GM19455 (cell line): ENCODE results near the gene SNRPD2.
A peak's percentile ranks its signal among the peaks of the same experiment; 100 is the strongest.
"Not testable (repeated sequence)": the region's sequence is repeated elsewhere in the genome, so short reads cannot be mapped to it uniquely, and the experiment has no call there.

Source experiments
- ATAC-seq: cut with Tn5 transposase; IDR thresholded peaks from one replicate; pipeline ENCODE4 v1.9.1; 2021; ENCODE audit not compliant: unreplicated experiment

SNRPD2 gene

DNA sequence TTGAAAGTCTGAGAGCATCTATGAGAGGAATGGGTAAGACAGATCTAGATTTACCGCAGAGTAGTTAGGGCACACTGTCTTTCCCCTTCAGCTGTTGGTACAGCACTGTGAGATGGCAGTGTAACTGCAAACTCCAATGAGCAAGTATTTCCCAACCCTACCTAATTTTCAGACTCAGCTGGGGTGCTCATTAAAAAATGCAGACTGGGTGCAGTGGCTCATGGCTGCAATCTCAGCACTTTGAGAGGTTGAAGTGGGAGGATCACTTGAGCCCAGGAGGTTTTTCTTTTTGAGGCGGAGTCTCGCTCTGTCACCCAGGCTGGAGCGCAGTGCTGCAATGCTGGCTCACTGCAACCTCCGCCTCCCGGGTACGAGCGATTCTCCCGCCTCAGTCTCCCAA is 13.4 kb upstream of the SNRPD2 start:
- ATAC-seq = no peak

DNA sequence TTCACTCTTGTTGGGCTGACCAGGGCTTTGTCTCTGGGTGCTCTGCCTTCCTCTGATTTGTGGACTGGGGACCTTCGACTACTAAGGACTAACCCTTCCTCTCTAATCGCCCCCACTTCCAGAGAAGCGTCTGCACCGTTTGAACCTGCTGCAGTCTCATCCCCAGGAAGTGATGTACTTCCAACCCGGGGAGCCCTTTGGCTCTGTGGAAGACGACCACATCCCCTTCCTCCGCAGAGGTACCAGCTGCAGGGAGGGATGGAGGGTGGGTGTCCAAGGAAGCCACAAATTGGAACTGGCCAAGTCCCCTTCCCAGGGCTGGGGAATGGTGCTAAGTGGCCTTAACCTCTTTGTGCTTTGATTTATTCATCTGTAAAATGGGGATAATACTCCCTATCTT is 9.9 kb upstream of the SNRPD2 start:
- no peak for ATAC-seq

DNA sequence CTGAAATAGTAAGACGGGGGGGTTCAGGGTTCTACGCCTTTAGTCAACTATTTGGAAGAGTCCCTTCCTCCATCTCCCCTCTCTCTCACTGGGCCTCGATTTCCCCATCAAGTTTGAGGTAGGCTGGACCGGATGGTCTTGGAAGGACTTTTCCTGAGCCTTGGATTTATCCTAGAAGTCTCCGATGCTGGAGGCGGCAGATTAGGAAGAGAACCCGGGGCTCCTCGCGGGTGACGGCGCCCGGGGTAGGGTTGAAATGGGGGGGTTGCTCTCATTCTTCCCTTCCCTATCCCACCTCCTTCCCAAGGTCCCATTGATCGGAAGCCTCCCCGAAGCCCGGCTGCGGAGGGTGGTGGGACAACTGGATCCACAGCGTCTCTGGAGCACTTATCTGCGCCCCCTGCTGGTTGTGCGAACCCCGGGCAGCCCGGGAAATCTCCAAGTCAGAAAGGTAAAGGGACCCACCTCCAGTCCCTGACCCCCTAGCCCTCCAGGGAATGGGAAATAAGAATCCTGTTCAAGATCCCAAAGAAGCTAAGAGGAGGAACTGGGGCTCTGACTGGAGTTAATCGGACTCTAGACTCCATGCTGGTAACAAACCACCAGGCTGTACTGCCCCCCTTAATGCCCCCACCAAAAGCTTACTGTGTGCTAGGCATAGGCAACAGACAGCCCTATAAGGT is 1.5 kb upstream of the SNRPD2 start:
- no peak for ATAC-seq

DNA sequence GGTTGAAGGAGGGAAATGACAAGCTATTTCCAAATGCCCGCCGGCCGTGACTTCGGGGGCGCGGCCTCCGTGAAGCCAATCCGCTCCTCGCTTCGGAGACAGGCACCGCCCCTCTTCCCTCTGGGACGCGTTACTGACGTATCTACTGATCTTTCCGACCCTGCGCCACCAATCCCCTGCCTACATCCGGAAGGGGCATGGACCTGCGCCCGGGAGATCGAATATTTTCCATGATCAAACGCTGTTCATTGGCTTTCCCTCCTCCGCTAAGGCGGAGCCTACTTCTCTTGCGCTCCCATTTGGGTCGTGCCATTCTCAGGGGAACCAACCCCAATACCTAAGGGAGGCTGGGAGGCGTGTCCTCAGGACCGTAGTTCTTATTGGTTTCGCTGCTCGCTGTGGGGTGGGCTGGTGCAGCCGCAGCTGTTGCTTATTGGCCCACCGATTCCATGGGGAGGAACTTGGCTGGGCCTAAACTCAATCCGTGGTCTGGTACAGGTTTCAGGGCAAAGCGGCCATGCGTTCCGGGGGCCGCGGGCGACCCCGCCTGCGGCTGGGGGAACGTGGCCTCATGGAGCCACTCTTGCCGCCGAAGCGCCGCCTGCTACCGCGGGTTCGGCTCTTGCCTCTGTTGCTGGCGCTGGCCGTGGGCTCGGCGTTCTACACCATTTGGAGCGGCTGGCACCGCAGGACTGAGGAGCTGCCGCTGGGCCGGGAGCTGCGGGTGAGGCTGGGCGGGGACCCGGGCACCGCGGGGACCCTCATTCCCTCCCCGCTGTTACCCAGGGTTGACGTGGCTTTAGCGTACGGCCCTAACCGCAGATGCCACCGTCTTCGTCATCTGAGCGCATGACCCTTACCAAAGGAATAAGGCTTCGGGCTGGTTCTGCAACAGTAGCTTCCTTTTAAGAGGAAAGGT is 693 bp upstream of the SNRPD2 start, which contains the start of gene QPCTL:
Gene QPCTL (plus strand): TSS at position 480 of the 919 bp plus-strand sequence. CDS start 38 bp downstream, at position 518.
- peak; percentile 82 for ATAC-seq

DNA sequence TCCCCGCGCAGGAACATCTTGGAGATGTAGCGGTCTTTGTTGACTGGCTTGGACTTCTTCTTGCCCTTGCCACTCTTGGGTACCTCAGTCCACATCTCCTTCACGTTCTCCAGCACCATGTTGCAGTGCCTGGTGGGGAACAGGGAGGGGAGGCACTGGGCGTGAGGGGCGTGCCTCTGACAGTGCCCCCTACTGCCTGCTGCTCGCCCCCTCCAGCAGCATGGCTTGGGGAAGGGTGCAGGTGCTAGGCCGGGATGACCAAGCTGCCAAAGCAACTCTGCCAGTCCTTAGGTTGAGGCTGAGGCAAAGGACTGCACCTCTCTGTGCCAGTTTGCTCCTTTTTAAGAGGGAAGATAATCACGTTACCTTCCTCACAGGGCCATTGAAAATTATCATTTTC is 4.2 kb downstream of the SNRPD2 start:
- no peak for ATAC-seq

DNA sequence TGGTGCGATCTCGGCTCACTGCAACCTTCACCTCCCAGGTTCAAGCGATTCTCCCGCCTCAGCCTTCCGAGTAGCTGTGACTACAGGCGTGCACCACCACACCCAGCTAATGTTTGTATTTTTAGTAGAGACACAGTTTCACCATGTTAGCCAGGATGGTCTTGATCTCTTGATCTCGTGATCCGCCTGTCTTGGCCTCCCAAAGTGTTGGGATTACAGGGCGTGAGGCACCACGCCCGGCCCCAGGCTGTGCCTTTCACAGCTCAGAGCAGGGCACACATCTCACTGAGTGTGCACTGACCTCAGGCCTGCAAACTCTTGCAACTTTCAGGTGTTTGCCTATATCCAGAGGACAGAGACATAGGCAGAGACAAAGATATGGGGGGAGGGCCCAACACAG is 6.7 kb downstream of the SNRPD2 start:
- not testable (repeated sequence) for ATAC-seq

DNA sequence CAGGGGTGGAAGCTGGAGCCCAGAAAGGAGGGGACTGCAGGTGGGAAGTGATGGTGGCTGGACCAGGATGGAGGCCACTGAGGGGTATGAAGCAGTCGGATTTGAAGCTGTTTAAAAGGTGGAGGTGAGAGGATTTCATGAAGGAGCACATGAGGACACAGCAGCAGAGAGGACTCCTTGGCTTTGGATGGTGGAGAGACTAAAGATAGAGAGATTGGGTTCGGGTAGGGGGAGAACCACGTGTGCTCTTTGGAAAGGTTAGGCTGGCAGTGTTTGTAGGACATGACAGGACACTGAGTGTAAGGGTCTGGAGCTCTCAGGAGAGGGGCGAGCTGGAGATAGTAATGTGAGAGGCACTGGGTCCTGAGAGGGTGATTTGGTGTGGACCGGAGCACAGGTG is 8.8 kb downstream of the SNRPD2 start:
- ATAC-seq = no peak

DNA sequence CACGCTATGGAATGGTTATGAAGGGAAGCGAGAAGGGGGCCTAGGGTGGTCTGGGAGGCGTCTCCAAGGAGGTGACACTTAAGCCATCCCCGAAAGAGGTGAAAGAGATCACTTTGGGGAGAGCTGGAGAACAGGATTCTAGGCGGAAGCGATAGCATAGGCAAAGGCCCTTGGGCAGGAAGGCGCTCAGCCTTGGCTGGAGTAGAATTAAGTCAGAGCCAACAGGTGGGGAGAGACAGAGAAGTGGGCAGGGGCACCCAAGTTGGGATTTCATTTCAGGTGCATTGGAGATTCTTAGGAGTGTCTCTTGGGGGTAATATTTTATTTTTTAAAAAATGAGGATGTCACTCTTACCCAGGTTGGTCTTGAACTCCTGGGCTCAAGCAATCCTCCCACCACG is 9.6 kb downstream of the SNRPD2 start:
- ATAC-seq = no peak

DNA sequence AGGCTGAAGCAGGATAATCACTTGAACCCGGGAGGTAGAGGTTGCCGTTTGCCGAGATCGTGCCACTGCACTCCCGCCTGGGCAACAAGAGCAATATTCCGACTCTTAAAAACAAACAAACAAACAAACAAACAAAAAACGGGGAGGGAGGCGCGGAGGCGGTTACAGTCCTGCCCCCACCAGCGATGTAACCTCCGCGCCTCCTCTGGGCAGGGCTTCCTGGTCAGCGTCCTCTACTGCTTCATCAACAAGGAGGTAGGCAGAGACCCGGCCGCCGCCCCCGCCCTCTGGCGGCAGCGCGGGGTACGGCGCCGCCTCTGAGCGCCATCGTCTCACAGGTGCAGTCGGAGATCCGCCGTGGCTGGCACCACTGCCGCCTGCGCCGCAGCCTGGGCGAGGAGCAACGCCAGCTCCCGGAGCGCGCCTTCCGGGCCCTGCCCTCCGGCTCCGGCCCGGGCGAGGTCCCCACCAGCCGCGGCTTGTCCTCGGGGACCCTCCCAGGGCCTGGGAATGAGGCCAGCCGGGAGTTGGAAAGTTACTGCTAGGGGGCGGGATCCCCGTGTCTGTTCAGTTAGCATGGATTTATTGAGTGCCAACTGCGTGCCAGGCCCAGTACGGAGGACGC is 10.2 kb downstream of the SNRPD2 start:
- ATAC-seq = peak; percentile 64

DNA sequence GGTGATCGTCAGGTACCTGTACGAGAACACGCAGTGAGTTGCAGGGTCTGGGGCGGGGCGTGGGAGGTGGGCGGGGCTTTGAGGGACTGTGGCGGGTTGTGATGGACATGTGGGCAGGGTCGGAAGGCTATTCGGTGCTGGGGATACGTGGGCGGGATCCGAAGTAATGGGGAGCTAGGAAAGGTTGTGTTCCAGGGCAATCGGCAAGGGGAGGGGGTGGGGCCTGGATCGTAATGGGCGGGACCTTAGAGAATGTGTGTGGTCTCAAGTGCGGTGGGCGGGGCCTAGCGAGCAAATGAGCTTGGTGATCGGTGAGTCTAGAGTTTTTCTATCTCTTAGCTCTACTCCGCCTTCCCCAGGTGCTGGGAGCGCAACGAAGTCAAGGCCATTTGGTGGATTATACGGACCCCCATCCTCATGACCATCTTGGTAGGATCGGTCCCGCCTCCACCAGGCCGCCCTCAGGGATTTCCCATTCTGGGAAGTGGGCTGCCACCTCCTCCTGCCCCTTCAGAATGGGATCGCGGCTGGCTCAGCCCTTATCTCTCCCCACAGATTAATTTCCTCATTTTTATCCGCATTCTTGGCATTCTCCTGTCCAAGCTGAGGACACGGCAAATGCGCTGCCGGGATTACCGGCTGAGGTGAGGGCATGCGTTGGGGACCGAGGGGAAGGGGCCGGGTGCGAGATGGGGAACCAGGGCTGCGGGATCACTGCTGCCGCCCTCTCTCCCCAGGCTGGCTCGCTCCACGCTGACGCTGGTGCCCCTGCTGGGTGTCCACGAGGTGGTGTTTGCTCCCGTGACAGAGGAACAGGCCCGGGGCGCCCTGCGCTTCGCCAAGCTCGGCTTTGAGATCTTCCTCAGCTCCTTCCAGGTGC is 14.2 kb downstream of the SNRPD2 start:
- ATAC-seq = no peak

DNA sequence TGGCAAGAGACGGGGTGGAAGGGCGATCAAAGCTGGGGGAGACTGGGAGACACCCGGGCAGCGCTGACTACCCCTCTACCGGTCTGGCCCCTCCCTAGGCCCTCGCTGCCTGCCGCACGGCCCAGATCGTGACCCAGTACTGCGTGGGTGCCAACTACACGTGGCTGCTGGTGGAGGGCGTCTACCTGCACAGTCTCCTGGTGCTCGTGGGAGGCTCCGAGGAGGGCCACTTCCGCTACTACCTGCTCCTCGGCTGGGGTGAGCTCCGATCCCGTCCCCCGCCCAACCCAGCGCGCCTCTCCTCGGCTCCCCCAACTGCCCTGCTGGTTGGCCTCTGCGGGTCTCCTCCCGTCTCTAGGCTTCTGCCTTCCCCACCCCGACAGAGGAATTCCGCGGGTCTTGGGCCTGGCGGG is 14.9 kb downstream of the SNRPD2 start:
- no peak for ATAC-seq

DNA sequence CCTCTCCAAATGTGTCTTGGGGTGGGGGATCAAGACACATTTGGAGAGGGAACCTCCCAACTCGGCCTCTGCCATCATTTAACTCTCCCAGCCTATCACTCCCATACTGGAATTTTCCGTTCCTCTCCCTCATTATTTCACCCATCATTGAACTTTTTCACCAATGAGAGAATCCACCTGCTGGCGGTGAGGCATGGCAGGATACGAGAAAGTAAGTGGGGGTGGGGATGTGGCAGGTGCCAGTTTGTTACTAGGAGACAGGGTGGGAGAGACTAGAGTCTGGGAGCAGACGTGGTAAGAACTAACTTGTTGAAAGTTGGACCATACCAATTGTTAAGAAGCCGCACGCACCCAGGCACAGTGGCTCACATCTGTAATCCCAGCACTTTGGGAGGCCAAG is 16.8 kb downstream of the SNRPD2 start:
- ATAC-seq = no peak

DNA sequence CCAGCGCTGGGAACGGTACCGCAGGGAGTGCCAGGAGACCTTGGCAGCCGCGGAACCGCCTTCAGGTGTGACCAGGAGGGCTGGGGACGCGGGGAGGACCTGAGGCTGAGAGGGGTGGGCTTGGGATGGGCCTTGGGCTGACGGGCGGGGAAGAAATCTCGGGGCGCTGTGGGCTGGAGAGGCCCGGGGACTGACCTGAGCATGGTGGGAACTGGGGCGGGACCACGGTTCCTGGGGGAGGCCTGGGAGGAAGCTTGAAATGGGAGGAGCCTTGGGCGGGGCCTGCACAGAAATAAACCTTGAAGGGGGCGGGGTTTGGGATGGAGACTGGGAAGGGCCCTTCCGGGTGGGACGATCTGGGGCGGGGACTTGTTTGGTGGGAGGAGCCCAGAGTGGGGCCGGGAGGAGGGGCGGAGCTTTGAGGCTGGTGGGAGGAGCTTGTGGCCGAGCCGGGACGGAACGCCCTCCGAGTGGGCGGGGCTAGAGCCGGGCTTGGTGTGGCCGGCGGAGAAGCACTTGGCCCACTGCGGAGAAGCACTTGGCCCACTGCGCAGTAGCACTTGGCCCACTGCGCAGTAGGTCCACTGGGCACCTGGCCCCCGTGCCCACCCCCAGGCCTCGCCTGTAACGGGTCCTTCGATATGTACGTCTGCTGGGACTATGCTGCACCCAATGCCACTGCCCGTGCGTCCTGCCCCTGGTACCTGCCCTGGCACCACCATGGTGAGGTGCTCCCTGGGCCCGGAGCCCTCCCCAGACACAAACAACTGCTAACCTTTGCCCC is 20.9 kb downstream of the SNRPD2 start:
- peak; percentile 42 for ATAC-seq

DNA sequence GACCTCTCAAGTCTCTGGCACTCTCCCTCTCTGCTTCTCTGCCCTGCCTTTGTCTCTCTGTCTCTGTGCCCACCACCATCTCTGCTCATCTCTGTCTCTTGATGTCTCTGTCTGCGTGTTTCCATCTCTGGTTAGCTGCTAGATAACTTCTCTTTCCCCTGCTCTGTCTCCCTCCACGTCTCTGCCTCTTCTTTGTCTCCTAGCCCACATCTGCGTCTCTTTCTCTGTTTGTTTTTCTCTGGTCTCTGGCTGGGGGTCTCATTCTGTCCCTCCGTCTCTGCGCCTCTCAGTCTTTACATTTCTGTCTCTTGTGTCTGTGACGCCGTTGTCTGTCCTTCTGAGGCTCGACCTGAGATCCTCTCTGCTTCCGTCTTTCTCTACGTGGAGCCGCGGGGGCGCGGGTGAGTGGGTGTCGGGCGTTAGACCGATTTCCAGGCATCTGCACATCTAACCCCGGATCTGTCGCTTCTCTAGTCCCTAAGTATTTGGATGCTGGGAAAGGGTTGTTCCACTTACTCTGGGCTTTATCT is 23.3 kb downstream of the SNRPD2 start:
- ATAC-seq = no peak

DNA sequence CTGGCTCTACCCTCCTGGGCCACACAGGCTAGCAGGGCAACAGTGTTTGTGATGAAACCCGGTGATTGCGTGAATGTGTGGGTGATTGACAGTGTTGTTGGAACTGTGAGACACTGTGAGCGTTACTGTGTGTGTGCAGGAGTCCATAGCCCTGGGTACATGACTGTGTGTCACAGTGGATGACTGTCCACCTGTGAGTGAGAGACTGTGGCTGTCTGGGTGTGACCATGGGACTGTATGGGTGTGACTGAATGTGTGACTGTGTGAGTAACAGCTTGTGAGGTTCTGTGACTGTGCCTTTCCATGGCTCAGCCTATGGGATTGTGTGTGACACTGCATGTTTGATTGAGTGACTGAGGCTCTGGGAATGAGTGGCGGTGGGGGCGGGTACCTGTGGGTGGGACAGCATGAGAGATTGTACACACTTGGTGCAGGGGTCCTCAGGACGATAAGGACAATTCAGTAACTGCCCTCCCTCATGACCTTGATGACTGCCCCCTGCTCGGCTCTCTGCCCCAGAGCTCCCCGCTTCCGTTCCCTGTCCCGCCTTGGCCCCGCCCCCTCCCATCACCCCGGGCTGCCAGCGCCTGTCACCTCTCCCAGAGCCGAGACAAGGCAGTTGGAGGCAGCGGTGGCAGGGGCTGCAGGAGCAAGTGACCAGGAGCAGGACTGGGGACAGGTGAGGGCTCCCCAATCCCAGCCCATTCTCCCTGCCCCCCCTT is 24.0 kb downstream of the SNRPD2 start, which contains the start of gene GIPR:
Gene GIPR (plus strand): TSS at position 602 of the 722 bp plus-strand sequence. CDS start 1,300 bp downstream, outside the sequence.
- no peak for ATAC-seq

DNA sequence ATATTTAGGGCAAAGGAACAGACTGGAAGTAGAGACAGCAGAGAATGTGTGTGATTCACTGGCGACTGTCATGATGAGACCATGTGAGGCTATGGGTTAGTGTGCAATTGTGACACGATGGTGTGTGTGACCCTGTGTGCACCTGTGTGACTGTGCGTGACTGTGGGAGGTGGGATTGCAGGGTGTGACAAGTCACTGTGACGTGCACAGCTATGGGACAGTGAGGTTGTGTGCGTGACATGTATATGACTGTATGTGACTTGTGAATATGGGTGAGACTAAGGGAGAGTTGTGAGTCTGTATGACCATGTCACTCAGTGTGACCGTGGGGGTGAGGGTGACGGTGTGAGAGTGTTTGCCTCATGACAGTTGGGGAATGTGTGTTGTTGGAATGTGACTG is 27.2 kb downstream of the SNRPD2 start:
- no peak for ATAC-seq

DNA sequence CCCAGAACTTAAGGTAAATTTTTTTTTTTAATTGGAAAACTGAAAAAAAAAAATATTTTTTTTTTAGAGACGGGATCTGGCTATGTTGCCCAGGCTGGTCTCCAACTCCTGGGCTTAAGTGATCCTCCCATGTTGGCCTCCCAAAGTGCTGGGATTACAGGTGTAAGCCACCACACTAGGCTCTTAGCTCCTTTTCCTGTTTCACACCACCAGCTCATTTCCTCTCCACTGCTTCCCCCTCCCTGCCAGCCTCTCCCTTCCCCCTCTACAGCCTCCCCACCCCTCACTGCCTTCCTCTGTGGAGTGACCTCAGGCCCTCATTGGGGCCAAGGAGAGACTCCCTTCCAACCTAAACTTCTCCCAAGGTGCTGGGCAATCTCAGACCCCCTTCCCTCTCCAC is 28.0 kb downstream of the SNRPD2 start:
- ATAC-seq = no peak

DNA sequence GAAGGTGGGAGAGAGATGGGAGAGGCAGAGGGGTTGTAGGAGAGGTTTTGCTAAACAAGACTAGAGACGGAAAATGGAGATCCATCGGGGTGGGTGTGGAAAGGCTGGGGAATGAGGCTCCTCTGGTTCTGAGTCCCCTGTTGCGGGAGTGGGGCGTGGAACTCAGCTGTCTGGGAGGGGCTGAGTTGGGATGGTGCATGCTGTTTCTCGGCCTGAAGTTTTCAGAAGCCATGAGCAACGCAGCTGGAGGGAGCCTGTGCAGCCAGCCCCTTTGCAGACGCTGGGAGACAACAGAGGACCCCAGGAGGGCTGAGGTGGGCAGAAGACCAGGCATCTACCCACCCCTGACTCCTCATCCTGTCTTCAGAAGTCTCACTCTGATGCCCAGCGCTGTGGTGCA is 31.1 kb downstream of the SNRPD2 start:
- ATAC-seq = no peak
